ENCODE results near the gene WRAP53.

Gene WRAP53

DNA sequence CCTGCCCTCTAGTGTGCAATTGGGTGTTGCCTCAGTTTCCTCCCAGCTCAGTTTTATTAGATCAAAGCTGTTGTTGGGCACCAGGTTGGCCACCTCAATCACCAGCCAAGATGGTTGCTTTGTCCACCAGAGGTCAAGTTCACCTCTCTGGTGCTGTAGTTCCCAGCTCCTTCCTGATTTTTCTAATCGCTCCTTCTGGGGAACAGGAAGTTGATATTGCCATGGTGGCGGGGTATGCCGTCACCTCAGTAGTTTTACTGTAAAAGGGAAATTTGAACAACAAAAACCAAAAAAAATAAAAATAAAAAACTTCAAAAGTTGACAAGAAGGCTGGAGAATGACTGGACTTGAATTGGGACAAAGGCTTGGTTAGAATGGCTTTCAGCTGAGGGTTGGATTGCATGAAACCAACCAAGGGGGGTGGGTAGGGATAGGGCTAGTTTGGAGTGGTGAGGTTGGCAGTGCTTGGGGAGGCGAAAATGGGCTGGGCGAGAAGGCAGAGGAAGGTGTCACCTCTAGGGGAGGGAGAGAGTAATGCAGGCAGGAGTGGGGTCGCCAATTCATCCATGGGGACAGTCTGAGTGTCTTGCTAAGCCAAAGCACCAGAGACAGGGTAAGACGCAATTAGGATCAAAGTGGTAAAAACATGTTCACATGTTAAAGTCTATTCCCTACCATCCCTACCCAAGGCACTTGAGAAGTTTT, 22.9 kb downstream of the WRAP53 start:
- Histone ChIP-seq H3K79me2 (ENCODE audit: insufficient read depth, low read length) (no peaks in the 10 kb centered on the region), H4K20me1 (ENCODE audit: insufficient read depth, low read length) (no peaks in the 10 kb centered on the region), H3K9ac (ENCODE audit: low read length) (no peak overlapping the region), H3F3A (ENCODE audit: insufficient read depth, low read length) (no peaks in the 10 kb centered on the region), H3K4me3 (ENCODE audit: low read depth, low read length, poor library complexity, severe bottlenecking) (no peak overlapping the region), H2AFZ (ENCODE audit: low read length) (no peak overlapping the region), H3K36me3 (ENCODE audit: insufficient read depth, low read length) (no peaks in the 10 kb centered on the region), H3K9me3 (ENCODE audit: low read length) (no peaks in the 10 kb centered on the region), H3K4me2 (ENCODE audit: low read length) (no peak overlapping the region), H3K27me3 (ENCODE audit: insufficient read depth, low read length) (peaks cover 10% of the 10 kb centered on the region; the same call in 1 of the 2 replicates), H3K27ac (ENCODE audit: low read depth, low read length, poor library complexity, severe bottlenecking) (no peak overlapping the region), H3K9me2 (ENCODE audit: low read depth, low read length) (no peaks in the 10 kb centered on the region), H3K4me1 (ENCODE audit: insufficient read depth, low read length, severe bottlenecking) (no peaks in the 10 kb centered on the region)
- TF ChIP-seq EZH2 (IDR thresholded peaks at IDR 0.05; ENCODE audit: borderline replicate concordance, low read length), result no peak
- TF ChIP-seq, protein P1, sequence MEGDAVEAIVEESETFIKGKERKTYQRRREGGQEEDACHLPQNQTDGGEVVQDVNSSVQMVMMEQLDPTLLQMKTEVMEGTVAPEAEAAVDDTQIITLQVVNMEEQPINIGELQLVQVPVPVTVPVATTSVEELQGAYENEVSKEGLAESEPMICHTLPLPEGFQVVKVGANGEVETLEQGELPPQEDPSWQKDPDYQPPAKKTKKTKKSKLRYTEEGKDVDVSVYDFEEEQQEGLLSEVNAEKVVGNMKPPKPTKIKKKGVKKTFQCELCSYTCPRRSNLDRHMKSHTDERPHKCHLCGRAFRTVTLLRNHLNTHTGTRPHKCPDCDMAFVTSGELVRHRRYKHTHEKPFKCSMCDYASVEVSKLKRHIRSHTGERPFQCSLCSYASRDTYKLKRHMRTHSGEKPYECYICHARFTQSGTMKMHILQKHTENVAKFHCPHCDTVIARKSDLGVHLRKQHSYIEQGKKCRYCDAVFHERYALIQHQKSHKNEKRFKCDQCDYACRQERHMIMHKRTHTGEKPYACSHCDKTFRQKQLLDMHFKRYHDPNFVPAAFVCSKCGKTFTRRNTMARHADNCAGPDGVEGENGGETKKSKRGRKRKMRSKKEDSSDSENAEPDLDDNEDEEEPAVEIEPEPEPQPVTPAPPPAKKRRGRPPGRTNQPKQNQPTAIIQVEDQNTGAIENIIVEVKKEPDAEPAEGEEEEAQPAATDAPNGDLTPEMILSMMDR (IDR thresholded peaks at IDR 0.05; ENCODE audit: low read length), result peak; percentile 18; the same call in 1 of the 2 replicates

DNA sequence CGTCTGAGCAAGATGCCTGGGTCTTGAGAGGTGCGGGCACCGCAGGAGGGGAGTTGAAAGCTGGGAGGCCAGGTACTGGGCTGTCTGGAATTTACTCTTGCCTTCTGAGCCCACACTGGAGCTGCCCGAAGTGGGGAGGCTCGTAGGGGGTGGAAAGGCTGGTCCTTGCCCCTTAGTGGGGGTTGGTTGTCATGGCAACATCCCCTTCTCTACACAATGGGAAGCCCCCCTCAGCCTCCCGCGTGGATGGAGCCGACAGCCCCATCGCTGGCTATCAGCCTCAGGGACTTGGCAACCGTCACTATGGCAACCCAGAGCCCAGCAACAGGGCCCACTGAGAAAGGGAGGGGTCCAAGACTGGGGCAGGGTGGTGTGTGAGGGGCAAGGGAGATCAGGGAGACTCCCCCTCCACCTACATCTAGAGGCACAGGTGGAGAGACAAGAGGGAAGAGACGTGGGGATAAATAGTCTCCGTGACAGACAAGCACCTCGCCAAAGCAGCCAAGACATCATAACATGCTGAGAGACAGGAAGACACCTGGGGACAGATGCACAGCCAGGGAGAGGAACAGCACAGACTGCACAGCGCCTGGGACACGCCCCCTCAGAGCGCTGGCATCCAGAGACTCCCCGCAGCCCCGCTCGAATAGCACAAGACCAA, 24.0 kb downstream of the WRAP53 start:
- TF ChIP-seq EZH2 (IDR thresholded peaks at IDR 0.05; ENCODE audit: borderline replicate concordance, low read length), result no peak
- TF ChIP-seq, protein P1 (IDR thresholded peaks at IDR 0.05; ENCODE audit: low read length), result no peak
- no peaks in the 10 kb centered on the region for H3K36me3 ChIP-seq (ENCODE audit: insufficient read depth, low read length)
- H3K27ac ChIP-seq (ENCODE audit: low read depth, low read length, poor library complexity, severe bottlenecking), result no peak overlapping the region
- no peaks in the 10 kb centered on the region for H3F3A ChIP-seq (ENCODE audit: insufficient read depth, low read length)
- no peaks in the 10 kb centered on the region for H3K79me2 ChIP-seq (ENCODE audit: insufficient read depth, low read length)
- H4K20me1 ChIP-seq (ENCODE audit: insufficient read depth, low read length), result no peaks in the 10 kb centered on the region
- H3K4me1 ChIP-seq (ENCODE audit: insufficient read depth, low read length, severe bottlenecking), result peaks cover 5% of the 10 kb centered on the region
- no peak overlapping the region for H2AFZ ChIP-seq (ENCODE audit: low read length)
- H3K4me3 ChIP-seq (ENCODE audit: low read depth, low read length, poor library complexity, severe bottlenecking), result no peak overlapping the region
- no peaks in the 10 kb centered on the region for H3K9me2 ChIP-seq (ENCODE audit: low read depth, low read length)
- no peak overlapping the region for H3K4me2 ChIP-seq (ENCODE audit: low read length)
- no peaks in the 10 kb centered on the region for H3K9me3 ChIP-seq (ENCODE audit: low read length)
- H3K27me3 ChIP-seq (ENCODE audit: insufficient read depth, low read length), result peaks cover 4% of the 10 kb centered on the region; the same call in 1 of the 2 replicates
- H3K9ac ChIP-seq (ENCODE audit: low read length), result no peak overlapping the region

DNA sequence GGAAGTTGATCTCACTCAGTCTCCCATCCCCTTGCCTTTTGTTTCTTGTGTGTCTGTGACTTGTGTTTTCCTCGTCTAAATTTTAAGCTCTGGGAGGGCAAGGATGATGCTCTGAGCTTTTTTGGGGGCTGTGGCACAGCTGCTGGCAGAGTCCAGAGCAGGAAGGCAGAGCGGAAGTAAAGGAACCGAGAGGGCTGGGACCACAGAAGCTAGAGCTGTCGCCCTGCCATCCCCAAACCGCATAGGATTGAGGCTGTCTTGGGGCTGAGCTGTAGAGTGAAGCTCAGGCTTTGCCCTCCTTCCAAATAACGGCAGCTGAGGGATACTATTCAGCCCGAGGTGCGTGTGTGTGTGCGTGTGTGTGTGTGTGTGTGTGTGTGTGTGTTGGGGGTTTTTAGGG, 25.5 kb downstream of the WRAP53 start:
- H2AFZ ChIP-seq (ENCODE audit: low read length), result no peak overlapping the region
- no peak overlapping the region for H3K4me3 ChIP-seq (ENCODE audit: low read depth, low read length, poor library complexity, severe bottlenecking)
- H3K27me3 ChIP-seq (ENCODE audit: insufficient read depth, low read length), result peaks cover 4% of the 10 kb centered on the region; the same call in 1 of the 2 replicates
- no peaks in the 10 kb centered on the region for H3K79me2 ChIP-seq (ENCODE audit: insufficient read depth, low read length)
- no peaks in the 10 kb centered on the region for H3K36me3 ChIP-seq (ENCODE audit: insufficient read depth, low read length)
- no peaks in the 10 kb centered on the region for H3F3A ChIP-seq (ENCODE audit: insufficient read depth, low read length)
- H3K4me1 ChIP-seq (ENCODE audit: insufficient read depth, low read length, severe bottlenecking), result peaks cover 13% of the 10 kb centered on the region
- no peak overlapping the region for H3K4me2 ChIP-seq (ENCODE audit: low read length)
- no peaks in the 10 kb centered on the region for H3K9me3 ChIP-seq (ENCODE audit: low read length)
- TF ChIP-seq, protein P1 (IDR thresholded peaks at IDR 0.05; ENCODE audit: low read length), result no peak
- TF ChIP-seq EZH2 (IDR thresholded peaks at IDR 0.05; ENCODE audit: borderline replicate concordance, low read length), result no peak
- H3K27ac ChIP-seq (ENCODE audit: low read depth, low read length, poor library complexity, severe bottlenecking), result no peak overlapping the region
- no peaks in the 10 kb centered on the region for H4K20me1 ChIP-seq (ENCODE audit: insufficient read depth, low read length)
- H3K9me2 ChIP-seq (ENCODE audit: low read depth, low read length), result no peaks in the 10 kb centered on the region
- no peak overlapping the region for H3K9ac ChIP-seq (ENCODE audit: low read length)

Data from OCI-LY1 (cell line).